NCI-H146 treated with DMSO at 0.1 percent for 48 hours (cell line): ENCODE results near the gene VGF.
"Not testable (repeated sequence)": the region's sequence is repeated elsewhere in the genome, so short reads cannot be mapped to it uniquely, and the experiment has no call there.

ENCODE experiments used
- DNase-seq: peaks from one replicate; lab custom pipeline; 2025; ENCODE audit not compliant: unreplicated experiment; lab: John Stamatoyannopoulos, UW

The VGF gene

DNA sequence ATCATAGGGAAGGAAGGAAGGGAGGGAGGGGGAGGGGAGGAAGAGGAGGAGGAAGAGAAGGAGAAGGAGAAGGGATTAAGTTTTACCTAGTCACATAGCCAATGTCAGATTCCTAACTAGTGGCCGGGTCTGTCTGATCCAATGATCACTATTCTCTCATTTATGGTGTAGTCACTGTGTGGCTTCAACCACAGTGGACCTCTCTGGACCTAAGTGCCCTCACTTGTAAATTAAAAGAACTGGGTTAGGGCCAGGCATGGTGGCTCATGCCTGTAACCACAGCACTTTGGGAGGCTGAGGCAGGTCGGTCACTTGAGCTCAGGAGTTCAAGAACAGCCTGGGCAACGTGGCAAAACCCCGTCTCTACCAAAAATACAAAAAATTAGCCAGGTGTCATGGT, 45.1 kb downstream of the VGF start:
- DNase-seq = no peak

DNA sequence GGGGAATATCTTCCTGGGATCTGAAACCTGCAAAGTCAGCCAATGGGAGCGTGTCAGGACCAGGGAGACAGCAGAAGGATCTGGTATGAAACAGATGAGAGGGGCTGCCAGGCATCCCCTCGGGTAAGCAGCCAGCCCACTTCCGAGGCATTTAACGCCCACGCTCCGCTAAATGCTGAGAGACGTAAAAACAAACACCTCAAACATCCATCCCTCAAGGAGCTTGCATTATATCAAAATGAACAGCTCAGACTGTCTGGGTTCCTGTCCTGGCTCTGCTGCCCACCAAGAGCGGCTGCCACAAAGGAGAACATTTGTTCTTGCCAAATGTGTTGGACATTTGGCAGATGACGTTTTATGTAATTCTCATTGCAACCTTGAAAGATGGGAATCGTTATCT, 45.5 kb downstream of the VGF start:
- DNase-seq = no peak

DNA sequence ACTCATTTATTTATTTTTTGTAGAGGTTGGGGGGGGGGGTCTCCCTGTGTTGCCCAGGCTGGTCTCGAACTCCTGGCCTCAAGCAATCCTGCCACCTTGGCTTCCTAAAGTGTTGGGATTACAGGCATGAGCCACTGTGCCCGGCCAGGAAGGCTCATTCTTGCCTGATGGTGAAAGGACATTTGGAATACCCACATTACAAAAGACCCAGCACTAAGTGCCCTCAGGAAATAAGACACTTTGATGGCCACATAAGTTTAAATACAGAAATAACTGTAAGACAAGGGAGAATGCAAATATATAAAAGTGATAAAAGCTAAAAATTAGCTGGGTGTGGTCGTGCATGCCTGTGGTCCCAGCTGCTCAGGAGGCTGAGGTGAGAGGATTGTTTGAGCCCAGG, 46.5 kb downstream of the VGF start:
- DNase-seq = no peak

DNA sequence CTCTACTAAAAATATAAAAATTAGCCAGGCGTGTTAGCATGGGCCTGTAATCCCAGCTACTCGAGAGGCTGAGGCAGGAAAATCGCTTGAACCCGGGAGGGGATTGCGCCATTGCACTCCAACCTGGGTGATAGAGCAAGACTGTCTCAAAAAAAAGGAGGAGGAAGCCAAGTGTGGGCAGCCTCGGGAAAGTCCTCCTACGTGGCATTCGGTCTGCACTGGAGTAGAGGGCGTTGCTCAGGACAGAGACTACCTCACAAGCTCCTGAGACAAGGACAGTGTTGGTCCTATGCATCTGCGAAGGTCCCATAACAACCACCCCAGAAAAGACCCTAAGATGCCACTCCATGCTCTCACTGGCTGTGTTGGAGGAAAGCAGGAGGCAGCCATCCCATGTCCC, 48.5 kb downstream of the VGF start:
- no peak for DNase-seq

GRCh38 chr7:101115215-101115614, 50.2 kb downstream of the VGF start:
- DNase-seq = no peak

GRCh38 chr7:101114492-101114891, 50.9 kb downstream of the VGF start:
- DNase-seq = no peak

DNA sequence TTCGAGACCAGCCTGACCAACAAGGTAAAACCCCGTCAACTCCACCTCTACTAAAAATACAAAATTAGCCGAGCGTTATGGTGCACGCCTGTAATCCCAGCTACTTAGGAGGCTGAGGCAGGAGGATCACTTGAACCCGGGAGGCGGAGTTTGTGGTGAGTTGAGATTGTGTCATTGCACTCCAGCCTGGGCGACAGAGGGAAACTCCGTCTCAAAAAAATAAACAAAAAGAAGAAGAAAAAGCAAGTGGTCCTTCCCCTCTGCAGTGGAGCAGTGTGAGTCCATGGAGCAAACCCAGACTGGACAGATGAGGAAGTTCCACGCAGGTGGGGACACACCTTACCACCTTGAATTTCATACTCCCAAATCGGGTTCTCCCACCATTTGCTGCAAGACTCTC, 51.5 kb downstream of the VGF start:
- DNase-seq = no peak

DNA sequence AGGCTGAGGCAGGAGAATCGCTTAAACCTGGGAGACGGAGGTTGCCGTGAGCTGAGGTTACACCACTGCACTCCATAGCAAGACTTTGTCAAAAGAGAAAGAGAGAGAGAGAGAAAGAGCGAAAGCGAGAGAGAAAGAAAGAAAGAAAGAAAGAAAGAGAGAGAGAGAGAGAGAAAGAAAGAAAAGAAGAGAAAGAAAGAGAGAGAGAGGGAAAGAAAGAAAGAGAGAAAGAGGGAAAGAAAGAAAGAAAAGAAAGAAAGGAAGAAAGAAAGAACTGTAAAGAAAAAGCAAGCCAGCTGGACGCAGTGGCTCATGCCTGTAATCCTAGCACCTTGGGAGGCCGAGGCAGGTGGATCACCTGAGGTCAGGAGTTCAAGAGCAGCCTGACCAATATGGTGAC, 52.2 kb downstream of the VGF start:
- not testable (repeated sequence) for DNase-seq
